Stimulated activated CD4-positive, alpha-beta T cell treated with anti-CD3 and anti-CD28 coated beads, Interleukin-12 subunit alpha, Interleukin-12 subunit beta, amount 100 ng/mL, for 24 hours (primary cell): ENCODE data around the gene HBA1.
A peak's percentile ranks its signal among the peaks of the same experiment; 100 is the strongest.
"Not testable (repeated sequence)": the region's sequence is repeated elsewhere in the genome, so short reads cannot be mapped to it uniquely, and the experiment has no call there.

Experiments
- DNase-seq, 2 experiments: peaks; one replicate each; pipeline ENCODE4 v3.0.0-alpha.2; 2020; ENCODE audit warnings: low read depth in 2 of 2

Gene HBA1

GRCh38 chr16:175011-175949, 1.2 kb upstream of the HBA1 start:
- DNase-seq = no peak

GRCh38 chr16:176006-176405, 474 bp upstream of the HBA1 start:
- DNase-seq = not testable (repeated sequence)

- DNase-seq = no peak
Observed at GRCh38 chr16:177394-177822, 928 bp downstream of the HBA1 start.

- no peak for DNase-seq
Observed at GRCh38 chr16:177981-178667, 1.6 kb downstream of the HBA1 start.

GRCh38 chr16:178668-179015, 2.2 kb downstream of the HBA1 start:
- DNase-seq = no peak

GRCh38 chr16:179211-180092, 3.0 kb downstream of the HBA1 start:
- no peak for DNase-seq

GRCh38 chr16:180101-180675, 3.7 kb downstream of the HBA1 start, which contains the start of gene HBQ1:
TSS of gene HBQ1 (plus strand) at chr16:180459. CDS start at chr16:180487, 28 bp downstream.
- peak in 1 of 2 experiments; percentile 24 for DNase-seq

GRCh38 chr16:180681-181564, 4.4 kb downstream of the HBA1 start:
- DNase-seq = peak in 1 of 2 experiments; percentile 82

GRCh38 chr16:181565-182021, 5.1 kb downstream of the HBA1 start:
- peak in 1 of 2 experiments; percentile 71 for DNase-seq

- DNase-seq = no peak
Observed at GRCh38 chr16:183005-183404, 6.5 kb downstream of the HBA1 start.

GRCh38 chr16:185213-185612, 8.7 kb downstream of the HBA1 start:
- DNase-seq = no peak

- DNase-seq = no peak
Observed at GRCh38 chr16:185691-186090, 9.2 kb downstream of the HBA1 start.

GRCh38 chr16:187330-187729, 10.8 kb downstream of the HBA1 start:
- DNase-seq = no peak

- no peak for DNase-seq
Observed at GRCh38 chr16:188674-189073, 12.2 kb downstream of the HBA1 start.

GRCh38 chr16:189604-190186, 13.2 kb downstream of the HBA1 start:
- DNase-seq = no peak

GRCh38 chr16:191831-192230, 15.4 kb downstream of the HBA1 start:
- no peak for DNase-seq

- no peak for DNase-seq
Observed at GRCh38 chr16:192686-193085, 16.2 kb downstream of the HBA1 start.

- DNase-seq = no peak
Observed at GRCh38 chr16:193441-193840, 17.0 kb downstream of the HBA1 start.

GRCh38 chr16:194516-194915, 18.0 kb downstream of the HBA1 start:
- no peak for DNase-seq

GRCh38 chr16:200388-200787, 23.9 kb downstream of the HBA1 start:
- no peak for DNase-seq
